SK-N-MC (cell line): ENCODE data around the gene ABCD1.
A peak's percentile ranks its signal among the peaks of the same experiment; 100 is the strongest.
"Not testable (repeated sequence)": the region's sequence is repeated elsewhere in the genome, so short reads cannot be mapped to it uniquely, and the experiment has no call there.

Source experiments
- DNase-seq: peaks from one replicate; pipeline ENCODE4 v3.0.0-alpha.2; 2011; ENCODE audit warnings: low read depth, low spot score
- H3K27ac ChIP-seq: fragments of 200-600 bp; sonication (generic); 2 replicates; pipeline ENCODE4 v1.5.1; 2016; ENCODE audit warnings: mixed run types
- H3K36me3 ChIP-seq: fragments of 200-600 bp; sonication (generic); 2 replicates; pipeline ENCODE4 v1.6.1; 2017; ENCODE audit warnings: antibody characterized with exemption, low read length, mixed read lengths; ENCODE audit not compliant: insufficient read depth
- H3K4me3 ChIP-seq: fragments of 200-600 bp; sonication (generic); 2 replicates; pipeline ENCODE4 v1.5.1; 2016
- H3K9ac ChIP-seq: fragments of 200-600 bp; sonication (generic); 2 replicates; pipeline ENCODE4 v1.8.0; 2017; ENCODE audit warnings: mixed run types, mixed read lengths; ENCODE audit not compliant: insufficient read length
- H3K9me3 ChIP-seq: fragments of 200-600 bp; sonication (generic); 2 replicates; pipeline ENCODE4 v1.6.1; 2017; ENCODE audit warnings: low read depth, mild to moderate bottlenecking, antibody characterized with exemption, low read length, moderate library complexity, mixed read lengths
- EZH2 ChIP-seq: fragments of 200-600 bp; sonication (generic); IDR thresholded peaks from one replicate; pipeline ENCODE4 v1.6.1; 2017; ENCODE audit warnings: antibody characterized with exemption
- FOXP2 ChIP-seq: optimal IDR thresholded peaks from 2 replicates; pipeline ENCODE3; 2011; ENCODE audit warnings: mild to moderate bottlenecking, moderate library complexity; ENCODE audit not compliant: insufficient read depth; ENCODE audit errors: extremely low read length, control extremely low read depth
- POLR2AphosphoS5 ChIP-seq: IDR thresholded peaks from 2 replicates; pipeline ENCODE4 v1.6.1; 2012; ENCODE audit warnings: mild to moderate bottlenecking, low read depth, low read length, borderline replicate concordance

Gene ABCD1

DNA sequence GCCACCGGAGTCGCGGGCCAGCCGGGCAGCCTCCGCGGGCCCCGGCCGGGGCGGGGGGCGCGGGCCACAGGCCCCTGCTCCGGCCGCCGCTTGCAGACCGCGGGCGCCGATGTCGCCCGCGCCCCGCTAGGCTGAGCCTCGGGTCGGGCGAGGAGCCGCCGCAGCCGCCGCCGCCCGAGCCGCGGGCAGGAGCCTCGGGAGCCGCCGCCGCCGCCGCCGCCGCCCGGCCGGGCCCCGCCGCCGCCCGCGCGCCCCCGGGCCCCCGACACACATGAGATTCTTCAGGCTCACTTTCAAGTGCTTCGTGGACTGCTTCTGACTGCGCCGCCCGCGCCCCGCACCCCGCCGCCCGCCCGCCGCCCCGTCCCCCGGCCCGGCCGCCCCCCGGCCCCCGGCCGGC is 36.6 kb upstream of the ABCD1 start:
- Histone ChIP-seq H3K9me3 (no peaks in the 10 kb centered on the region), H3K27ac (no peak overlapping the region), H3K36me3 (no peaks in the 10 kb centered on the region; the same call in 1 of the 2 replicates), H3K4me3 (no peak overlapping the region), H3K9ac (no peak overlapping the region)
- TF ChIP-seq POLR2AphosphoS5 (no peak), EZH2 (no peak), FOXP2 (no peak)
- DNase-seq, result no peak

DNA sequence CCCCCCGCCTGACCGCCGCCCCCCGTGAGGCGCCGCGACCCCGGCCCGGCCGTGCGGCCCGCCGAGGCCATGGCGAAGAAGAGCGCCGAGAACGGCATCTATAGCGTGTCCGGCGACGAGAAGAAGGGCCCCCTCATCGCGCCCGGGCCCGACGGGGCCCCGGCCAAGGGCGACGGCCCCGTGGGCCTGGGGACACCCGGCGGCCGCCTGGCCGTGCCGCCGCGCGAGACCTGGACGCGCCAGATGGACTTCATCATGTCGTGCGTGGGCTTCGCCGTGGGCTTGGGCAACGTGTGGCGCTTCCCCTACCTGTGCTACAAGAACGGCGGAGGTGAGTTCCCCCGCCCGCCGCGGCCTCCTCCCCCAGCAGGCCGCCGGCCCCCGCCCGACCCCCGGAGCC is 36.1 kb upstream of the ABCD1 start:
- no peak for DNase-seq
- H3K36me3 ChIP-seq, result peaks cover 2% of the 10 kb centered on the region; the same call in 1 of the 2 replicates
- no peaks in the 10 kb centered on the region for H3K9me3 ChIP-seq
- no peak overlapping the region for H3K27ac ChIP-seq
- H3K4me3 ChIP-seq, result peak overlapping the region; percentile 73
- peak overlapping the region; percentile 57 for H3K9ac ChIP-seq
- no peak for TF ChIP-seq POLR2AphosphoS5
- TF ChIP-seq EZH2, result no peak
- no peak for TF ChIP-seq FOXP2

DNA sequence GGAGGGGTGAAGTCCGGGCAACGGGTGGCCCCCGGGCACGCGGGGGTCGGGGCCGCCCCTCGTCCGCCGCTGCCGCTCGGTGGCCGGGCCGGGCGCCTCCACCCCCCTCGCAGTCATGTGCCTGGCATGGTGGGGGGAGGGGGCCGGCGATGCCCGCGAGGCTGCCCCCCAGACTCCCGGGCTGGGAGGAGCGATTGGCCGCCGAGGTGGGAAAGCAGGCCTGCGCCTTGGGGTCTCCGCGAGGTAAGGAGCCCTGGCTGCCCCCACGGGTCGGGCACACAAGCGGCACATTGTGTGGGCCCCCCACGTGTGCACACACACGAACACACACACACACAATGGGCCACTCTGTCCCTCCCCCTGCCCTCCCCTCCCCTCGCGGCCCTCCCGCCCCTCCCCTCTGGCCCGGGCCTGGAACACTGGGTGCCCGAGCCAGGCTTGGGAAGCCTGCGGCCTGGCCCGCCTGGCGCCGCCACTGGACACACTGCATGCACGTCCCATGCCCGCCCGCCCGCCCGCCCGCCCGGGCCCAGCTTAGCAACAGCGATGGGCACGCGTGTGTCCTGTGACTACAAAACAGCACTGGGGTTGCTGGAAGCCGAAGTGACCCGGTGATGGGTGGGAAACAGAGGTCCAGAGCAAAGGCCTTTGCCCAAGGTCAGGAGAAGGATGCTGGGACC is 35.6 kb upstream of the ABCD1 start:
- Histone ChIP-seq H3K27ac (no peak overlapping the region), H3K9ac (no peak overlapping the region), H3K4me3 (peak overlapping the region; percentile 73), H3K36me3 (peaks cover 3% of the 10 kb centered on the region; the same call in 1 of the 2 replicates), H3K9me3 (no peaks in the 10 kb centered on the region)
- no peak for DNase-seq
- TF ChIP-seq EZH2 (no peak), FOXP2 (no peak), POLR2AphosphoS5 (no peak)

DNA sequence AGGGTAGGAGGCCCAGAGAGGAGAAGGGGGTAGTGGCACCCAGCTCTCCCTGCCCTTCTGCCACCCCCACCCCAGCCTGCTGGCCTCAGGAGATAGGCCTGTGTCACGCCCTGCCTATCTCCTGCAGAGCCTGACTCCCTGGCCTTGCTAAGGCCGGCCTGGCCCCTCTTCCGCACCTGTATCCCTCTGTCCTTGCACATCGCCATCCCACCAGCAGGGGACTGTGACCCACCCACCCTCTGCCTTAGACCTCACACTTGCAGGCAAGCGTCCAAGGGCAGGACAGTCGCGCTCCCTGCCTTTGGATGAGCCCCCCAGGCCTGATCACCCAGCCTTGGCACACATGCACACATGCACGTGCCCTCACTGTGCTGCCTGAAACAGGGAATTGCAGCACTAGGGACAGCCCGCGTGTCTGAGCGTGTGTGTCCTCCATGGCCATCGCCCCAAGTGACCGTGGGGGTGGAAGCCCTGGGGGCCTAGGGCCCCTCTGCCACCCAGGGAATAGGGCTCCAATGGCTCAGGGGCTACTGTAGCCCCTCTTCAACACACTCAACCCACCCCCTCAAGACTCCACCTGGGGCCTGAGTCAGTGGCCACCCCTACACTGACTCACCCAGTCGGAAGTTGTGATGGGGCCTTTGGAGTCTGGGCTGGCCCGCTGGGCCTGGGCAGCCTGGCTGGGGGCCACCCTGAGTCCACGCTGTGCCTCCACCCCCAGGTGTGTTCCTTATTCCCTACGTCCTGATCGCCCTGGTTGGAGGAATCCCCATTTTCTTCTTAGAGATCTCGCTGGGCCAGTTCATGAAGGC is 34.8 kb upstream of the ABCD1 start:
- DNase-seq, result no peak
- H3K27ac ChIP-seq, result no peak overlapping the region

DNA sequence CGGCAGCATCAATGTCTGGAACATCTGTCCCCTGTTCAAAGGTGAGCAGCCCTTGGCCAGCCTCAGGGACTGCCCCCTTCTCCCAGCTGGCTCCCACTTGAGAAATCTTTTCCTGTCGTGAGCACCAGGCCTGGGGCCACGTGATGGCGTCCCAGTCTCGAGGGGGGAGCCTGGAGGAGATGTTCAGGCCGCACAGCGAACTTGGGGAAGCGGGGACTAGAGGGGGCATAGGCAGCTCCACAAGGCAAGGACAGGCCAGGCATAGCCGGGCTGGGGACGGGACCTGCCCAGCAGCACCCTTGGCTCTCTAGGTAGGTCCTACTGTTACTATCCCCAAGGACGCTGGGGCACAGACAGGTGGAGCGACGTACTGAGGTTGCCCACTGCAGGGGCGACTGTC is 34.2 kb upstream of the ABCD1 start:
- H3K4me3 ChIP-seq, result no peak overlapping the region
- no peak overlapping the region for H3K27ac ChIP-seq
- H3K9ac ChIP-seq, result no peak overlapping the region
- no peak for DNase-seq
- peaks cover 3% of the 10 kb centered on the region; the same call in 1 of the 2 replicates for H3K36me3 ChIP-seq
- H3K9me3 ChIP-seq, result no peaks in the 10 kb centered on the region
- TF ChIP-seq FOXP2 (no peak), EZH2 (no peak), POLR2AphosphoS5 (no peak)

More for the DNA sequence above, 34.8 kb upstream of the ABCD1 start:
- H3K9ac ChIP-seq, result no peak overlapping the region
- H3K4me3 ChIP-seq, result peak overlapping the region; percentile 54
- H3K36me3 ChIP-seq, result peaks cover 3% of the 10 kb centered on the region; the same call in 1 of the 2 replicates
- TF ChIP-seq POLR2AphosphoS5 (no peak), EZH2 (no peak), FOXP2 (no peak)
- H3K9me3 ChIP-seq, result no peaks in the 10 kb centered on the region

DNA sequence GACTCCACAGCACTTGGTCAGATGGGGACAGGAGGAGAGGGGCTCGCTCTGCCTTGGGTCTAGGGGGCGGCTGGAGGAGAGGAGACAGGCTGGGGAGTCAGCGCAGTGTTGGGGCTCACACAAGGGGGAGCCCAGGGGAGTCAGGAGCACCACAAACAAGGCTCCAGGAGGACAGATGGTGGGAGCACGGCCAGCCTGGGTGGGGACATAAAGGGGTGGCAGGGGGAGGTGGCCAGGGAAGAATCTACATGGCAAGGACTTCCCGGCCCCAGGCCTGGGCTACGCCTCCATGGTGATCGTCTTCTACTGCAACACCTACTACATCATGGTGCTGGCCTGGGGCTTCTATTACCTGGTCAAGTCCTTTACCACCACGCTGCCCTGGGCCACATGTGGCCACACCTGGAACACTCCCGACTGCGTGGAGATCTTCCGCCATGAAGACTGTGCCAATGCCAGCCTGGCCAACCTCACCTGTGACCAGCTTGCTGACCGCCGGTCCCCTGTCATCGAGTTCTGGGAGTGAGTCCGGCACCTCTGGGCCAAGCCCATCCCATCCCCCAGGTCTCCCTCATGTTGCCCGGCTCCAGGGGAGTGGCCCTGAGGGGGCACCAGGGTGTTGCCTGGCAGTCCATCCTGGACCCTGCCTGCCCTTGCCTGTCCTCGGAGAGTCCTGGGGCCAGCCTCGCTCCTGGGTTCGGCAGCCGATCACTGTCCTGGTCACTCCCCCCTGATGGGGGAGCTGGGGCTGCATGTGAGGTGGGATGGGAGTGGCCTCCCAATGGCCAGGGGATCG is 33.4 kb upstream of the ABCD1 start:
- not testable (repeated sequence) for H3K9ac ChIP-seq, DNase-seq, H3K36me3 ChIP-seq, H3K4me3 ChIP-seq, H3K9me3 ChIP-seq, H3K27ac ChIP-seq

DNA sequence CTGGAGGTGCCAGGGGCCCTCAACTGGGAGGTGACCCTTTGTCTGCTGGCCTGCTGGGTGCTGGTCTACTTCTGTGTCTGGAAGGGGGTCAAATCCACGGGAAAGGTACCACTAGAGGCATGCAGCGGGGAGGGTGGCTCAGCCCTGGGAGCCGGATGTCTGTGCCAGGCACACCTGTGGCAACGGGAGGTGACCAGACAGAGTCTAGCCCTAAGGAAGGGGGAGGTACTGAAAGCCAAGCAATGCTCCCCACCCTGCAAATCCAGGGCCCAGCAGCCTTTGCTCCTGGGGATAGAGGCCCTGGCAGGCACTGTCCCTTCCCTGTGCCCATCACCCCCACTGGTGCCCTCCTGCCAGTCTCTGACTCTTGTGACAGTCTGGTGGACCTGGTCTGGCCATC is 32.7 kb upstream of the ABCD1 start:
- Histone ChIP-seq H3K9me3 (no peaks in the 10 kb centered on the region), H3K9ac (no peak overlapping the region), H3K36me3 (peaks cover 3% of the 10 kb centered on the region; the same call in 1 of the 2 replicates), H3K4me3 (no peak overlapping the region), H3K27ac (no peak overlapping the region)
- TF ChIP-seq FOXP2 (no peak), POLR2AphosphoS5 (no peak), EZH2 (no peak)
- no peak for DNase-seq

DNA sequence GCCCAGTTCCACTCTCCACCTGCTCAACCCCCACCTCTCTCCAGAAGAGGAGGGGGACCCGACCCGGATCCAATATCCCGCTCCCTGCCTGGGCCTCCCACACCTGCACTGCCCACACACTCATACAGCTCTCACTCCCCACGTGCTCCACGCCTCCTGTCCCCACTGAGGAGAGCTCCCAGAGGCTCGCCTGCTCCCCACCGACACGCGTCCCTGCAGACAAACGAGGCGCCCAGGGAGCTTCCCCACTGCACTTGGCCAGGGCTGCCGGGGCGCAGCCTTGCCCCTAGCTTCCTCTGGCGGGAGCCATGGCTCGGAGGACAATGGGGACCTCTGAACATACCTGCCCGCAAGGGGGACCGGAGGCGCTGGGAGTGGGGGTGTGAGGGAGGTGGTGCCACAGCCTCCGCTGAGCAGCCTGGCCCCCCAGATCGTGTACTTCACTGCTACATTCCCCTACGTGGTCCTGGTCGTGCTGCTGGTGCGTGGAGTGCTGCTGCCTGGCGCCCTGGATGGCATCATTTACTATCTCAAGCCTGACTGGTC is 32.0 kb upstream of the ABCD1 start:
- no peak overlapping the region for H3K4me3 ChIP-seq
- H3K36me3 ChIP-seq, result peaks cover 3% of the 10 kb centered on the region; the same call in 1 of the 2 replicates
- no peaks in the 10 kb centered on the region for H3K9me3 ChIP-seq
- TF ChIP-seq POLR2AphosphoS5 (no peak), FOXP2 (no peak), EZH2 (no peak)
- DNase-seq, result no peak
- no peak overlapping the region for H3K27ac ChIP-seq
- H3K9ac ChIP-seq, result no peak overlapping the region
